ENCODE measurements around the gene POLR1D.

POLR1D gene

DNA sequence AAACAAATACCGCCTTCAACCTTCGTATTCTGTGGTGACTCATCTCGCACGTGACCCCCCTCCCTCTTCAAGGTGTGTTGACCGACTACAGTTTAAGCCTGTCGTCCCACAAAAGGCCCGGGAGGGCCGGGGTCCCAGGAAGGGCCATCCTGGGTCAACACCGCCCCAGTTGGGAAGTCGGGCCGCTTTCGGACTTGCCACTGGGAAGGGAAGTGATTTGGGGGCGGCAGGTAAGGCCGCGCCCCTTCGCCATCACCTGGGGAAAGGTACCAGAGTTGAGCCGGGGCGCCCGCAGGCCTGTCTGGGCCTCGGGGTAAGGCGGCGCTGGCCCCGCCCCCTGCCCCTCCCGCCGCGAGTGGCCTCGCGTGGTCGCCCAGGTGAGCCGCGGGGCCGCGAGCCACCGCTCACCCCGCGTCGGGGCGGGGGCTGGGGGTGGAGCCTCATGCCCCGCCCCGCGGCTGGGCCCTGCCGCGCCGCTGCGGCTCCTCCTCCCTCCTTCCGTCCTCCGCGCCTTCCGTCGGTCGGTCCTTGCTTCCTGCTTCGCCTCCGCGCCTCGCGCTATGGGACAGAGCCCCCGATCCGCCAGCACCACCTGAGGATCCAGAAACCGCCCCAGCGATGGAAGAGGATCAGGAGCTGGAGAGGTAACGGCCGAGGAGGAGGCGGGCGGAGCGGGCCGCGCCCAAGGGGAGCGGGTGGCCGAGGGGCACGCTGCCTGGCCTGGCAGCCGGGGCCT lies at the start of gene POLR1D:
TSS of gene POLR1D (plus strand) at position 527 of the 736 bp plus-strand sequence. CDS start at position 619, 92 bp downstream.
- DNase-seq (ENCODE audit: insufficient read length, low spot score) (peak; percentile 60), FAIRE-seq (peak; percentile 31)

DNA sequence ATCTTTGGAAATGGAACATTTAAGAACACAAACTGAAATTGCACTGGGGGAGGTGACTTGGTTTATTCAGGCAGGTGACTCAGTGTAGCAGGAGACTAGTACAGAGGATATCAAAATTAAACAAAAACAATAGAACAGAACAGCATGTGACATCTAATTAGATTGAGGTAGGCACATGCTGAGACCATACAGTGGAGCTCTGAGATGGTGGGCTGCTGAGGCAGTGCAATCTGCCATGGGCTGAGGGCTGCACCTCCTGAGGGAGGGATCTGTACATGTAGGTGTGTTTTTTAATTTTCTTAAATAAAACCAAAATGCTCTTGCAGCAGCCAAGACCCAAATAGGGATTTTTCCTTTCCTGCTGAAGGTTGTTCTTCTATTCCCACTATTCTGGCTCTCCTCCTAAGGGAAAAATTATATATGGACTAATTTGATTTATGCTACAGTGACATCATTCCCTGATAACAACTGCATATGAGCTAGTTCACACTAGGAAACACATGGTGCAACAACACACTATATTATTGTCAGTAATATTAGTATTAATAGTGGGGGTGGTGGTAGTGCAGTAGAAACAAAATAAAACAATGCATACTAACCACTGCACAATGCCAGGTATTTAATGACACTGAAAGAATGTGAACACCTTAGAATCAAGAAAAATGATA lies 49.3 kb upstream of the POLR1D start:
- FAIRE-seq = no peak
- DNase-seq (ENCODE audit: insufficient read length, low spot score) = no peak

- FAIRE-seq (no peak), DNase-seq (ENCODE audit: insufficient read length, low spot score) (peak; percentile 3)
These were observed 48.4 kb upstream of the POLR1D start for GRCh38 chr13:27573265-27573664.

DNA sequence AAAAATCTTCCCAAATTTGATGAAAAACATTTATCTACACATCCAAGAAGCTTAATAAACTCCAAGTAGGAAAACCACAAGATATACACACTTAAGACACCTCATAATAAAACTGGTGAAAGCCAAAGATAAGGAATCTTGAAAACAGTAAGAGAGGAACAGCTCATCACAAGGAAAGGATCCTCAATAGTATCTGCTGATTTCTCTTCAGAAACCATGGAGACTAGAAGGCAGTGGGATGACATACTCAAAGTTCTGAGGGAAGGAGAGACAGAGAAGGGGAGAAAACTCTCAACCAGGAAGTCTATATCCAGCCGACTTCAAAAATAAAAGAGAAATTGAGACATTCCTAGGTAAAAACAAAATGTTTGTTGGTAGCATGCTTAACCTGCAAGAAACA lies 47.0 kb upstream of the POLR1D start:
- no peak for FAIRE-seq

DNA sequence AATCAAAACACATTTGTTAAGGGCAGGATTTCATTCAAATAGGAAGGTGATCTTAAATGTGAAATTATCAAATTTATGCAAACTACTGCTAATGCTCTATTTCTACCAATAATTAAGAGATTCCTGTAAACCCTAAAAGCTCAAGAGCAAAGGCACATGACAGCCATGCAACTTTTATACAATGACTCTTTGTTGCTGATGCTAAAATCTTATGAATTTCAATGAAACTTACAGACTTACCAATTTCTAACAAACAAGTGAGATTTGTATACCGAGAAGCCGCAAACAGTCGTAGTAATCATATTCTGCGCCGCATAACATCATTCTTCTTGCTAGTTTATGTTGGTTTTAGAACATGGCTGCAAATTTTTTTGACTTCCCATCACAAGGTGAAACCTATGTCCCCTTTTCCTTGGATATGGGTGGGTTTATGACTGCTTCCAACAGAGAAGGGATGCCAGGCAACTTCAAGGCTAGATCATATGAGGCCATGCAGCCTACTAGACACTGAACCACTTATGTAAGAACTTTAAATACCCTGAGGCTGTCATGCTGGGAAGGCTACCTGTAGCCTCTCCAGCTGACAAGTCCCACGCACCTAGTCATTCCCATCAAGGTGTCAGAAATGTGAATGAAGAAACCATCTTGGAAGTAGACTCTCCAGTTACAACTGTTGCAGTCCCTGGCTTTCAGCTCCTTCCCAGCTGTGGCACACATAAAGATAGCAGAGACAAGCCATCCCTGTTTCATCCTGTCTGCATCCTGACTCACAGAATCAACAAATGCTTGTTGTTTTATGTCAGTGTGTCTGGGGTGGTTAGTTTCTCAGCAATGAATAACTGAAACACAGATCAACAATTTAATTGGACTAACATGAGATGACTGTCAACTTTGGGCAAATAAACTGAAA lies 43.3 kb upstream of the POLR1D start:
- FAIRE-seq (no peak), DNase-seq (ENCODE audit: insufficient read length, low spot score) (no peak)

More for the DNA sequence above, 47.0 kb upstream of the POLR1D start:
- DNase-seq (ENCODE audit: insufficient read length, low spot score) = no peak

DNA sequence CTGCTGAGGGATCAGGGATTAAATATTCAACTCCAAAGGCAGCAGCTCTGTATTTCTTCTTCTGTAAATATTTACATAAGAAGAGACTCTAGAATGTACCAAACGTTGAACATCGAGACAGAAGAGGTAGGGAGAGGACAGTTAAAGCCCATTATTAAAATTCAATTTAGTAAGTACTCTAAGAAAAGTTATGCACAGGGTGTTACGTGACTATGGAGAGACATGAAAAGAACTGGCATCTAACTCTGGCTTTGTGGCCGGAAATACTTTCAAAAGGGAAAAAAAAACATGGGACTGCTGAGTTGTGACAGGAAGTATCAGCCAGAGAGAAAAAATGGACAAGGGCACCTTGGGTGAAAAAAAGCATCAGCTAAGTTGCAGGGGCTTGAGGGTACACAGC lies 38.0 kb upstream of the POLR1D start:
- DNase-seq (ENCODE audit: insufficient read length, low spot score) = no peak
- no peak for FAIRE-seq

GRCh38 chr13:27587095-27587746 lies 34.5 kb upstream of the POLR1D start:
- FAIRE-seq (no peak), DNase-seq (ENCODE audit: insufficient read length, low spot score) (no peak)

GRCh38 chr13:27588405-27588804 lies 33.3 kb upstream of the POLR1D start:
- no peak for FAIRE-seq
- DNase-seq (ENCODE audit: insufficient read length, low spot score) = no peak

DNA sequence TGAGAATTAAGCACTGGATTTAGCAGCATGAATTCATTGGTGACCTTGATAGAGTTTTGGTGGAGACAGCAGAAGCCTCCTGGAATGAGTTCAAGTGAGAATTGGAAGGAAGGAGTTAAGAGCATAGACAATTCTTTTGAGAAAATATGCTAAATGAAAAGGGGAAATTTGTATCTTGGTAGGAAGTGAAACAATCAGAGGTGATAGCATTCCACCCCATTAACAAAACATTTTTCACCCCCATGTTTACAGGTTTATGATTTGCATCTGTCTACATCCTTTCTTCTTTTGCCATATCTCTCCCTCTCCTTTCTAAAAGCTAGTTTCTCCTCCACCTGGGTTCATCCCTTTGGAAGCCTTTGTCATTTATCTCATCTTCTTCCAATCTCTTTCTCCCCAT lies 28.8 kb upstream of the POLR1D start:
- no peak for FAIRE-seq
- DNase-seq (ENCODE audit: insufficient read length, low spot score) = no peak

DNA sequence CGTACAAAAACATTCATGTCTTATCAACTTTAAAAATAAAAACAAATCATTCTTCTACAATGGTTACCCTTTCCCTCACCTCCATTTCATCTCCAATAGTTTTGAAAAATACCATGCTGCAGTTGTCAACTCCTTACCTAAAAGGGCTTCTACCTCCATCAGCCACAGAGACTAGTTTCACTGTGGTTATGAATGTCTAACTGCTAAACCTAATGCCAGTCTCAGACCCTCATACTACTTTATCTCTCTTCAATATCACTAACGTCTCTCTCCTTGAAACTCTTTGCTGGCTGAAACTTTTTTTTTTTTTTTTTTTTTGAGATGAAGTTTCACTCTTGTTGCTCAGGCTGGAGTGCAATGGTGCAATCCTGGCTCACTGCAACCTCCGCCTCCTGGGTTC lies 28.4 kb upstream of the POLR1D start:
- DNase-seq (ENCODE audit: insufficient read length, low spot score) (no peak), FAIRE-seq (no peak)

GRCh38 chr13:27595055-27595811 lies 26.5 kb upstream of the POLR1D start:
- FAIRE-seq (no peak), DNase-seq (ENCODE audit: insufficient read length, low spot score) (no peak)

- FAIRE-seq (no peak), DNase-seq (ENCODE audit: insufficient read length, low spot score) (no peak)
These were observed 22.6 kb upstream of the POLR1D start for GRCh38 chr13:27599096-27599495.

DNA sequence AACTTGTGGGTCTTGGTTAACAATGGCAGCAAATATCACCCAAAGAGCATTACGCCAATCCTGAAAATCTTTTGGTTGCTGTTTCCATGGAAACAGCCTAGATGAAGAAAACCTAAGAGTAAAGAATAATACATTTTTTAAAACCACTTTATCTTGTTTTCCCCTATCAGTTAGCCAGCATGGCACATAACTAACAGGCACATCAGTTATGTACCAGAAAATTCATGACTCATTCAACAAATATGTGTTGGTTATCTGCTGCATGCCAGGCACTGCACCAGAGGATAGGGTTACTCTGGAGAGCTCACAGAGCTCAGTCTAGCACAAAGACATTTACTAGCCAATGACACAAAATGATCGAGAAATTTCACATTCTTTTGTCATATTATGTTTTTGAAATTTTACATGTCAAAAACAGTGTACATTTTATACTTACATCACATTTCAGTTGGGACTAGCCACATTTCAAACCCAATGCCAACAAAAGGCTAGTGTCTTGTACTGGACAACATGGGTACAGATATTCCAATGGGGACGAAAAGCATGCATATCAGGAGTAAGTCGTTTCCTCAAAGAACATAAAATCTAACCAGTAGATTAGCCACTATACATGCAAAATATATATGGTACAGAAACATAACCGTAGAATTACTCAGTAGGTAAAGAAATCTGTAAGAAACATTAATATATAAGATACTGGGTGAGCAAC lies 21.7 kb upstream of the POLR1D start:
- DNase-seq (ENCODE audit: insufficient read length, low spot score) (peak; percentile 52), FAIRE-seq (no peak)

- FAIRE-seq (no peak), DNase-seq (ENCODE audit: insufficient read length, low spot score) (no peak)
These were observed 21.0 kb upstream of the POLR1D start for GRCh38 chr13:27600711-27601110.

- FAIRE-seq = no peak
- no peak for DNase-seq (ENCODE audit: insufficient read length, low spot score)
These were observed 20.5 kb upstream of the POLR1D start for GRCh38 chr13:27601208-27601607.

DNA sequence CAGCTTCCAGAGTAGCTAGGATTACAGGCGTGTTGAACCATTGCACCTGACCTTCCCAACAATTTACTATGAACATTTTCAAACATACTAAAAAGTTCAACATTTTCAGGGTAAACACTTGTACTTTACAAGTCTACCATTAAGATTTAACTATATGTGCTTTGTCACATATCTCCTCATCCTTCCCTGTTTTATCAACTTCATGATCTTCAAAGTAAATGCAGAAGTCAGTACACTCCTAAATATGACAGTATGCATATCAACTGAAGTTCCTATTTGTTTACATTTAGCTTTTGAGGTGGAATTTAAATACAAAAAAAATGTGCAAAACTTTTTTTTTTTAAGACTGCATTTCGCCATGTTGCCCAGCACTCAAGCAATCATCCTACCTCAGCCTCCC lies 19.9 kb upstream of the POLR1D start:
- DNase-seq (ENCODE audit: insufficient read length, low spot score) (no peak), FAIRE-seq (no peak)

- FAIRE-seq (no peak), DNase-seq (ENCODE audit: insufficient read length, low spot score) (no peak)
These were observed 16.6 kb upstream of the POLR1D start for GRCh38 chr13:27605099-27605498.

GRCh38 chr13:27605610-27606200 lies 16.0 kb upstream of the POLR1D start:
- DNase-seq (ENCODE audit: insufficient read length, low spot score) (no peak), FAIRE-seq (no peak)

DNA sequence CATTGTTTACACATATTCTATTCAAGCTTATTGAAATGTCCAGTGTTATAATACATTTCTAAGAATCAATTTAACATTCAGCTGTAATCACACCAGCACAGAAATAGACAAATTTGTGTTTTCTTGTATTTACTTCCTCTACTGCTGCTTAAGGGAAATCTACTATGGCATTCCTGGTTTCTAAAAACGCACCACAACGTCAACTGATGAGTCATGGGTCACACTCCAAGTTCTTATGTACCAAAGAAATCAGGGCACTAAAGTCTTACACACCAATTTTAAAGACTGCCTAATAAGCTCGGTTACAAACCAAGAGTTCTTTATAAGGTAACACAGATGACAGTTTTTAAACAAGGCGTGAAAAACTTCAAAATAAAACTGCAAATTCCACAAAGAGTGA lies 14.6 kb upstream of the POLR1D start:
- peak; percentile 5 for DNase-seq (ENCODE audit: insufficient read length, low spot score)
- no peak for FAIRE-seq
